Left forelimb (tissue), 1 donor: ENCODE results near the gene TLNRD1.
"Not testable (repeated sequence)": the region's sequence is repeated elsewhere in the genome, so short reads cannot be mapped to it uniquely, and the experiment has no call there.

Source experiments
- DNase-seq: peaks from one replicate; pipeline ENCODE4 v3.0.0-alpha.2; 2018; ENCODE audit warnings: low spot score

TLNRD1 gene

DNA sequence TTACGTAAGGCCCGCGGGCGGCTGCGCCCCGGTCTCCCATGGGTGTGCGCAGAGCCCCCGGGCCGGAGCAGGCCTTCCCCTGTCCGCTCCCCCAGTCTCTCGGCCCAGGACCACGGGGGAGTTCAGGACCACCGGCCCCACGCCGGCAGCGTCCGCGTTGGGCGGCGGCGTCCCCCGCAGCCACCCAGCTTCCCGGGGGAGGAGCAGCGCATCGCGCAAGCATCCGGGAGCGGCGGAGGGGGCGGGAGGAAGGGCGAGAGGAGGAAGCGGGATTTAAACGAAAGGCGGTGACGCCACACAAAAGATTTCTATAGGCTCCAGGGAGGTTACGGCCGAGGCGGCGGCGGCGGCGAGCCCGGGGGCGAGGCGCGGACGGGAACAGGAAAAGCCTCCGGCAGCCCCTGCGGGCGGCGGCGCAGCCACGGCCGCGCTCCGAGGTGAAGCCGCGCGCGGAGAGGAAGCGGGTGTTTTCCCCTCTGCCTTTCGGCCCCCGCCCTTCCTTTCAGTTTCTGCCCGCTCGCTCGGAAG is at the start of gene TLNRD1:
TSS of gene TLNRD1 (plus strand) at position 300 of the 528 bp plus-strand sequence. CDS start 1,349 bp downstream, outside the sequence.
- DNase-seq = peak; percentile 93

DNA sequence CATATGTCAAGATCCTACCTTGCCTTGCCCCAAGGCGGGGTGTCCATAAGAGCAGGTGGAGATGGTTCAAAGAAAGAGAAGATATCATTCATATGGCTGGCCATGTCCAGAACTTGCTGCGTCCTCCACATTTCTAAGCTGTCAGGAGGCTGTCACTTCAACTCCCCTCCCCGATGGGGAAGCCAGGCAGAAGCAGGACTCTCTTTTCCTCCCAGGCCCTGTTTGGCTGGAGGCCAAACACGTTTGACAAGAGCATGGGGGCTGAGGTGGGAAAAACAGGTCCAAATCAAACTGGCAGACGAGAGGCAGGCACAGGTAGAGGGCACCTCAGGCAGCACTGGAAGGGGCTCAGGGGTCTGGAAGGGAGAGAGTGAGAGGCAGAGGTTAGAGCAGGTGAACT is 48.8 kb upstream of the TLNRD1 start:
- no peak for DNase-seq

DNA sequence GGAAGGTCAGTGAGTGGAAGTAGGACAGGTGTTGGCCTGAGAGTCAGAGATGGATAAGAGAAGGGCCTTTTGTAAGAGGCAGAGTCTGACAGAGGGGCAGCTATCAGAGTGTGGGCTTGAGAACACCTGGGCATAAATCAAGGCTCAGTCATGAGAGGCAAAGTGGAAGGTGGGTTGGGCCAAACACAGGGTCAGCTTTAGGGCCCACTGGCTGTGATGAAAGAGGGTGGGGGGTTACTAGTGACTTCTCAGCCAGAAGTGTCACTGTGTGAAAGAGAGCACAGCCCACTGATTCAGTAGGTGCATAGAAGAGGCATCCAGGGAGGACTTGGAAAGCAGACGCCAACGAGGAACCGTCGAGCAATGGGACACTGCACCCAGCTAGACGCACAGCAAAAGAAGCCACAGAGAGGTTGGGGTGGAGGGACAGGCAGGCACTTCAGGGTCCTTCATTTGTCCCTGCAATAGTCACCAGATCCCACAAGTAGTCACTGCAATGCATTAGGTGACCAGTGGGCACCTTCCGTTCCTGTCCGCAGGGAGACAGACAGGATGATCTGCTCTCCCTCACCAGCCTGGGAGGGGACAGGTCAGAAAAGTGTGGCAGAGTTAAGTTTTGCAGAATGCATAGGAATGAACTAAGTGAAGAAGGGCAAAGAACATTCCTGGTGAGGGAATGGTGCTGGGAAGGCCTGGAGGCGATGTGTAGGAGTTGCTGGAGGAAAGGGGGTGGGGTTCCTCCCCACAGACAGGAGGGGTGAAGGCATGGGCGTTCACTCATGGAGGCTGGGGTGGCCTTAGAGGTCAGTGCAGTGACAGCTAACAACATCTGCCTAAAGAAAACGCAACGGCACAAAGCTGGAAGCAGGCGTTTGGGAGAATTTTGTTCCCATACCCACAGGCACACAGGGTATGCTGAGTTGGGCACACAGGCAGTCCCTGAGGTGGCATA is 47.4 kb upstream of the TLNRD1 start:
- no peak for DNase-seq

DNA sequence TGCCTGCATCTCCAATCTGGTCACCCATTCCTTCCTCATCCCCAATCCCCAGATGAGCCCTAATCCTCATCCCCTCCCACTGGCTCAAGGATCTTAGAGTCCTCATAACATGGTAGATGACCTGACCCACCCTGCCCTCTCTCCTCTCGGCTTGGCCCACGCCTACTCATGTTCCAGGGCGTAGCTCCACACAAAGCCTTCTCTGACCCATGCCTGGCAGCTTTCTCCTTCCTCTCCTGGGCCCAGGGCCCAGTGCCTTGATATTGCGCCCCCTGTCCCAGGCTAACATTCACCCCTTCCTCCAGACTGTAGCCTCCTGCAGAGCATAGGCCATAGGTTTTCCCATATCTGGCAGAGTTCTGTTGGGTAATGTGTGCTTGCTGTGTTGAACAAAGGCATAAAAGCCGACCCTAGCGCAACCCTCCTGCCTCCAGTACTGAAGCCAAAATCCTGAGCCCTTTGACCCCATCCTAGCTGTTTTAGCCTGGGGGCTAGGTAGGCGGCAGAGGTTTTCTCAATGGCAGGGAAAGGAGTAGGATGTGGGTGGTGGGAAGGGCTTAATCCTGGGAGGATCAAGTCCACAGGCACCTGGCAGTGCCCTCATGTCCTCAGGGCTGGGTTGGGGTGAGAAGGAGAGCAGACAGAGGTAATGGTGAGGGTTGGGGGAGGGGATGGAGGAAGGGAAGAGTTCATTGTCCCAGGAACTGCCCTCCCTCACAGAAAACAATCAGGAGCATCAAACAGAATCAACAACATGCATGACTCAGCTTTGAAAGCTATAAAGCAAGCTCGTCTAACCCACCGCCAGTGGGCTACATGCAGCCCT is 46.6 kb upstream of the TLNRD1 start:
- no peak for DNase-seq

DNA sequence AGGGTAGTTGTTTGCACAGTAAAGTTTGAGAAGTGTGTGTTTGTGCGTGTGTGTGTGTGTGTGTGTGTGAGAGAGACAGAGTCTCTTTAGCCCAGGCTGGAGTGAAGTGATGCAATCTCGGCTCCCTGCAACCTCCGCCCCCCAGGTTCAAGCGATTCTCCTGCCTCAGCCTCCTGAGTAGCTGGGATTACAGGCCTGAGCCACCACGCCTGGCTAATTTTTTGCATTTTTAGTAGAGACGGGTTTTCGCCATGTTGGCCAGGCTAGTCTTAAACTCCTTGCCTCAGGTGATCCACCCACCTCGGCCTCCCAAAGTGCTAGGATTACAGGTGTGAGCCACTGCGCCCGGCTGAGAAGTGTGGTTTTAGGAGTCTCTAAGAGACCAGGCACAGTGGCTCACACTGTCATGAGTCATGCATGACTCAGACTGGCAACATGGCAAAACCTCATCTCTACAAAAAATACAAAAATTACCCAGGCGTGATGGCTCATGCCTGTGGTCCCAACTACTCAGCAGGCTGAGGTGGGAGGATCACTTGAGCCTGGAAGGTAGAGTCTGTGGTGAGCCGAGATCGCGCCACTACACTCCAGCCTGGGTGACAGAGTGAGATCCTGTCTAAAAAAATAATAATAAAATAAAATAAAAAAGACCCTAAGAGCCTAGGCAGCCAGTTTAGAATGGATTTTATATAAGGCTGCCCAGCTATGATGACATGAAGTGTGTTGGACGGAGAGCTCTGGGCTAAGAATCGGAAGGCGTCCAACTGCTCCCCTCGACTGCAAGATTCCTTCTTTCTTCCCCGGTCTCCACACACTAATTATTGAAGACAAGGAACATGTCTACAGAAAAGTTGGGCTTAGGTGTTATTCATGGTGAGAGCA is 44.9 kb upstream of the TLNRD1 start:
- not testable (repeated sequence) for DNase-seq

DNA sequence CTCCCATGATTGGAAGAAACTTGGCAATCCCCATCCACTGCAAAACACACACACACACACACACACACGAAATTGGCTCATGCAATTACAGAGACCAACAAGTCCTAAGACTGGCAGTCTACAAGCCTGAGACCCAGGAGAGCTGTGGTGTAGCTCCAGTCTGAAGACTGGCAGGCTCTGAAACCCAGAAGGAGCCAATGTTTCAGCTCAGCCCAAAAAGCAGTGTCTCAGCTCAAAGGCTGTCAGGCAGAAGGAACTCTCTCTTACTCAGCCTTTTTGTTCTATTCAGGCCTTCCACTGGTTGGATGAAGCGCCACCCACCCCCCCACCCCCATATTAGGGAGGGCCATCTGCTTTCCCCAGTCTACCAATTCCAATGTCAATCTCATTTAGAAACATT is 43.2 kb upstream of the TLNRD1 start:
- no peak for DNase-seq

DNA sequence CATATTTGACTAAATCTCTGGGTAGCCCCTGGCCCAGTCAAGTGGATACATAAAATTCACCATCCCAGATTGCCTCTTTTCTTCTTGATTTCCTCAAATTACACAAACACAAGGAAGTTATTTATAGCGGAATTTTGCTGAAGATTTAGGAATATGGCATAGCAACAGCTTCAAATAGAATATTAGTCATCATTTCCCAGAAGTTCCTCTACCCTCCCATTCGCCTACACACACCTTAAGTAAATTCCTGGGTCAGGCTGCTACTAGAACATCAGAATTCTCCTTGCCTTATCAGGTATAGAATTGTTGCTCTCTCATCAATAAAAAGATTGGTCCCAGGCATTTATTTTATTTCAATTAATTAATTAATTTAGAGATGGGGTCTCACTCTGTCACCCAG is 42.7 kb upstream of the TLNRD1 start:
- no peak for DNase-seq

DNA sequence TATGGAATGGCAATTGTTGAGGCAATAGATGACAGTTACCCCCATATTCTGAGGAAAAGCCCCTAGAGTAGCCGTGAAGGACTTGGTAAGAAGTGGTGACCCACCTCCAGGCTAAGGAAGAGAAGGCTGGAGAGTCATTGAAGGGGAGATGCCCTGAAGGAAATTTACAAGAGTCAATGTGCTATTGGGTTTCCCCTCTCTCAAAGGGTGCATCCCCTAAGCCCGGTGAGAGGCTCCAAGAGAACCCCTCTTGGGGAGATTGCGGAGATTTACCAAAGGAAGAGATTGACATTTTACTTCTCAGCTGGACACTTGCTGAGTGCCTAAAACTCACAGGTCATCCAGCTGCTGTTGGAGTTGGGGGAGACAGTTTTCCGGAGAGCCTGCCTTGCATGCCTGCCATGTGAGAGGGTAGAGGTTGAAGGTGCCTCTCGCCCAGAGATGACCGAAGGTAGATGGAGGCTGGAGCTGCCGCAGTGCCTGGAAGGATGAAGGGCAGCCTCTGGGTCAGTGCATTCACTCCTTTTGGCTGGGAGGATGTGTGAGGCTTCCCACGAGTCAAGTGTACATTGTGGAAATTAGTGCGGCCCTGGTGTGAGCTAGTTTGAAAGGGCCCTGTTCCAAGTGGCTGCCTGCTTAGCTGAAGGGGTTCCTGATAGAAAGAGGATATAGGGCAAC is 41.8 kb upstream of the TLNRD1 start:
- DNase-seq = no peak

DNA sequence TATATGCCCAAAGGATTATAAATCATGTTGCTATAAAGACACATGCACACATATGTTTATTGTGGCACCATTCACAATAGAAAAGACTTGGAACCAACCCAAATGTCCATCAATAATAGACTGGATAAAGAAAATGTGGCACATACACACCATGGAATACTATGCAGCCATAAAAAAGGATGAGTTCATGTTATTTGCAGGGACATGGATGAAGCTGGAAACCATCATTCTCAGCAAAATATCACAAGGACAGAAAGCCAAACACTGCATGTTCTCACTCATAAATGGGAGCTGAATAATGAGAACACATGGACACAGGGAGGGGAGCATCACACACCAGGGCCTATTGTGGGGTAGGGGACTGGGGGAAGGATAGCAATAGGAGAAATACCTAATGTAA is 35.3 kb upstream of the TLNRD1 start:
- DNase-seq = not testable (repeated sequence)

DNA sequence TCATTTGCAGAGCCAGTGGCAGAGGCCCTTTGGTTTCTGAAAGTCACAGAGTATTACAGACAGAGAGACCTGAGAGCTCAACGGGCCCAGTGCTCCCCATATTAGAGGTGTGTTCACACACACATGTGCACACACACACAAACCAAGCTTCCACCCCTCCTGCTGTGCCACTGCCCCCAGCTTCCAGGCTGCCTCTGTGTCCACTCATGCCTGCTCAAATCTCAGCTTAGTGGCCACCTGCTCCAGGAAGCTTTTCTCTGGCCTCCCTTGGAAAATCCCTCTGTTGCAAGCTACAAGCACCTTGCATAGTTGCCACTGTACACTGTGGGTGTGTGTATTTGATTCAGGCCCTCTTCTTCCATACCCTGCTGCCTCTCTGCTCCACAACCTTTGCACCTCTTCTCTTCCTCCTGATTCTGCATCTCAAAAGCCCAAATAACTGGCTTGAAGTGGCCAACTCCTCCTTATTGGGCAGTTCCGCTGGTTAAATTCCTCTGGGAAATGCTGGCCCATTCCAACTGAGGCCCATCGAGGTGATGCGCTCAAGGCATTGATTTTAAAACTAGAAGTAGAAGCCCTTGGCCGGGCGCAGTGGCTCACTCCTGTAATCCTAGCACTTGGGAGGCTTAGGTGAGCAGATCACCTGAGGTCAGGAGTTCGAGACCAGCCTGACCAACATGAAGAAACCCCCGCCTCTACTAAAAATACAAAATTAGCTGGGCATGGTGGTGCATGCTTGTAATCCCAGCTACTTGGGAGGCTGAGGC is 34.1 kb upstream of the TLNRD1 start:
- DNase-seq = no peak

DNA sequence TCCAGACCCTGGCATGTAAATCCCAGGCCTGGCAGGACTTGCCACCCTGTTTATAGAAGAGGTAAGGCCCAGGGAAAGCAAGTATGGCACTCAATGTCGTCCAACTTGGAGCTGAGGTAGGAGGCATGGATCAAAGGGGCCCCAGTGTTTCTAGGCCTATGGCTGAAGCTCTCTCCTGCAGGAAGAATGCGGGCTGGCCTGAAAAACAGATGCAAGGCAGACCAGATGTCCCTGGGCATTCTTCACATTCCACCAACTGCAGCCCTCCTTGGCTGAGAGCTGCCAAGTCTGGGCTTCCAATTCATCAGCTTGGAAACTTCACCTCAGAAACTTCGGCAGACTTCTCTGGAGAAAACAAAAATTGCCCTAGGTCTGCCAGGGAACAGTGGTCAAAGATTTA is 33.3 kb upstream of the TLNRD1 start:
- no peak for DNase-seq

DNA sequence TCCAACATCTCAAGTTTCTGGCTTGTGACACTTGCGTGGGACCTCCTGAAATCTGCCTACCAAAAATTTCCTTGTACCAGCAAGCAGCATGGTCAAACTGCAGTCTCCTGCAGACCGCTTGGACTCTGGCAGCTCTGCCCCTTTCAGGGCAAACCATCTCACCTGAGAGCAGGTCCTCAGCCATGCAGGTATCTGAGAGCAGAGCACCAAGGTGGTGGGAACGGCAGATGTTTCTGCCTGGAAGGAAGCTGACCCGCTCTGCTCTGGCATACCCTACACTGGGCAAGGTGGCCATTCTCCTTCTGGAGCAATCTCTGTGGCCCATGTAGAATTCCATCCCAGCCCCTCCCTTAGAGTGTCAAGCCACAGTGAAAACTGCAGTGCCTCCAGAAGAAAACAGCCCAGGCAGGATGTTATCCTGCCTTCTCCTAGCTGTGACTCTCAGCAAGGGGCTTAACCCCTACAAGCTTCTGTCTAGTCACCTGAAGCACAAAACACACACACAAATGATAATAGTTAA is 32.7 kb upstream of the TLNRD1 start:
- DNase-seq = no peak

DNA sequence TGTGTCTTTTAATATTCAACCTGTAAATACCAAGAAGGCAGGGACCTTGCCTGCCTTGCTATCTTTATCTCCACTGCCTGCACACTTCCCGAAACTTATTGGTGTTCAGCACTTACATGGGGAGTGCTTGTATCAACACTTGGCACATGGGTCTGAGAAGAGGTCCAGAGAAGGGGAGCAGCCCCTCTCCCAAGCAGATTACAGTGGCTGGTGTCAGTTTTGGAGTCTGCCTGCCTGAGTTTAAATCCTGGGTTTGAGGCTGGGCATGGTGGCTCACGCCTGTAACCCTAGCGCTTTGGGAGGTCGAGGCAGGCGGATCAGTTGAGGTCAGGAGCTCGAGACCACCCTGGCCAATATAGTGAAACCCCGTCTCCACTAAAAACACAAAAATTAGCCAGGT is 31.4 kb upstream of the TLNRD1 start:
- no peak for DNase-seq

DNA sequence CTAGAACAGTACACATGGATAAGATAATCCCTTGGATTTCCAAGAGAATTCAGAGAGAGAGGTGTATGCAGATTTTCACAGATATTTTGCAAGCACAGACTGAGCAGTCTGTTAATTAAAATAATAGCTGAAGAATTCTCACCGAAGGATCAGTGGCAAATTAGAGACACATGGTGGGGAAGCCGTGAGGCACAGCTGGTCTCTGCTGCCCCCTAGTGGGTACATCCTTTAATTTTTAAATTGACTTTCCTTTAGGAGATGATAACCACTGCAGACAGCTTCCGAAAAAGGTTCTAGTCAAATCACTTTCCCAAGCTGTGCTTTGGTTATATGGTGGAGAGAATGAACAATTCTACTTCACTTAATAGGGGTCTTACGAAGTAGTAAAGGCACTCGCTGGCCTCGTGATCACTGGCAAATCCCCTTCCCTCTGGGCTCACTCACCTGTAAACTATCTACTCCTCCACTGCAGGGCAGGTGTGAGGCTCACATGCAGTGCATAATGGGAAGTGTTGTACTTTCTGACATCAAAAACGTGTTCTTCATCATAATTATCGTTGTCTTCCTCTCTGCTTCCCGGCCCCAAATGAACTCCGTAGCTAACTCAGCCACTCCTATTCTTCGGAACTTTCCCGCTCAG is 30.6 kb upstream of the TLNRD1 start:
- DNase-seq = no peak

DNA sequence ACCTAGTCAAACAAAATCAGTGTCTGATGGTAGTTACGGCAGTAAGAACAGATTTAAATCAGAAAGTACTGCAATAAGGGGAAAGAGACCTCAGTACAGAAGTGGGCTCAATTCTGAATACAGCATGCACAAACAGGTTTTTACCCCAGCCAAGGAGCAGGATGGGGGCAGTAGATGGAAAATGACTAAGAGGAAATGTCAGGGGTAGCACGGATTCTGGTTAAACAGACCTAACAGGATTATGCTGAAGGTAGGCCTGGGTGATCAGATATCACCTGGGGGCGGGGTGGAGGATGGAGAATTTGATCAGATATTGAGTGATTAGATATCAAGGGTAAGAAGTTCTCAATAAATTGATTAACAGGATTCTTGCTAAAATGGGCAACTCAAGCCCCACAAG is 30.1 kb upstream of the TLNRD1 start:
- DNase-seq = no peak

DNA sequence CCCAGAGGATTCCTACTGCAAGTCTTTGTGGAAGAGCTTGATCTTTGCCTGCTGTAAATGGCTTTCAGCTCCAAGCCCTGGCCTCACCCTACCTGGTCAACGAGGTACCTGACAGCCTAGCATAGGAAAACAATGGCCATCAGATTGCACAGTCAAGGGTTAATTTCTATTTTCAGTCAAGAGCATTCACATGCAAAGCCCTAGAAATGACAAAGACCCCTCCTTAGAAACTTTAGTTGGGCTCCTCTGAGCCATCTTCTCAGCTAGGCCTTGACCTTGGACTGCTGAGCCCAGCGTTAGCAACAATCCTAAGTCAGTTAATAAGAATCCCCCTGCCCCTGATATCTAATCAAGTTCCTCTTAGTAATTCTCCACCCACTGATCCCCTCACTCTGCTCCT is 29.6 kb upstream of the TLNRD1 start:
- no peak for DNase-seq

DNA sequence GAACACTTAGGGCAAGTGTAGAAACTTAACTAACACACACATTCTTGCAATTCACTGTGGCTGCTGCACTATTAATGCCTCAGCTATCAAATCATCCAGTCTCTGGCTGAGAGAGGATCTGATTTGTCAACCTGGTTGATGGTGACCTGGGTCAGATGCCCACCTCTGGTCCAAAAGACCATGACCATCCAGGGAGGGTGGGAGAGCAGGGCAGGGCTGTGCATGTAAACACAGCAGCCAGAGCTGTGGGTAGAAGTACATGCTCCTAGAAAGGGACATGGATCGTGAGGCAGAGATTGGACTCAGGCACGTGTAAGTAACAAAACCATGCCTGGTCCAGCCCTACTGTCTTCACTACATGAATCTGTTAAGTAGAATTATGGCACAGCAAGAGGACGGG is 28.4 kb upstream of the TLNRD1 start:
- no peak for DNase-seq

DNA sequence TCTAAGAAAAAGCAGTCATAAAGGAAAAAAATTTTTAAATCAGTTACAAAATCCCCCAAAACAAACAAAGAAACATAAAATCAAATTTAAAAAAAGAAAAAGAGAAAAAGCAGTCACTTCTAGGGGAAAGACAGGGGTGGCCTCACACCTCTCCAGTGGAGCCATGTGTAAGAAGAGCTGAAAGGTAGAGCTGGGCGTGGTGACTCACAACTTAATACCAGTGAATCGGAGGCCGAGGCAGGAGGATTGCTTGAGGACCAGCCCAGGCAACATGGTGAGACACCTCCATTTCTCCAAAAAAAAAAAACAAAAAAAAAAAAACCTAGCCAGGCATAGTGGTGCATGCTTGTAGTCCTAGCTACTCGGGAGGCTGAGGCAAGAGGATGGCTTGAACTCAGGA is 25.8 kb upstream of the TLNRD1 start:
- DNase-seq = no peak

DNA sequence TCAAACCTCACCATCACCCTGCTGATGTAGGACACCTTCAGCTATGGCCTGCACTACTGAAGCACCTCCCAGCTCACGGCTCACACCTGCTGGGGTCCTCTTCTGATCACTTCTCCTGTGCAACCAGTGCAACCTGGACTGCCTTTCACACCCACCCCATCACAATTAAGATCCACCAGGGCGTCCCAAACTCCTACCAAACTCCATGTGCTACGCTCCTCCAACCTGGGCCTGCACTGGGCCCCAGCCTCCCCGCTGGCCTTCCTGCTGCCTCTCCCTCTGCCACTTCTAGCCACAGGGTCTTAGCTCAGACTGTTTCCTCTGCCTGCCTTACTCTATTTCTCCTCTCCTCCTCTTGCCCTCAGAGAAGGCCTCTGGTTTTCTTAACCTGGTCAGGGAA is 23.9 kb upstream of the TLNRD1 start:
- DNase-seq = no peak

DNA sequence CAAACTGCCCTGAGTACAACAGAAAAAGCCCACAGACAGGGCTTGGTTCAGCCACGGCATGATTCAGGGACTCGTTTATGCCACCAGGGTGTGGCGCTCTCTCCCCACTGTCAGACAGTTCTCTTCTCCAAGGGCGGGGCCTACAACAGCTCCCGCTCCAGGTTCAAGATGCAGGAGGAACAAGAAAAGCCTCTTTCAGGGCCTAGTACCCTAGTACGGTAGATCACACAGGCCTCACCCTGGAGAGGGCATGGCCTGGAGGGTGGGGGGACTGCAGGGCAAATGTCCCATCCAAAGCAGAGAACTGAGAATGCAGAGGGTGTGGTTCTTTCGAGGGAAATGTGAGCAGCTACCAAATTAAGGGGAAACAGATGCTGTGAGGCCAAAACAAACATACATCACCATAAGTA is 23.1 kb upstream of the TLNRD1 start:
- DNase-seq = no peak
